Measurements from ENCODE around the gene EYA4. TPM values are rescaled to one million over a fixed set of nuclear protein-coding genes. Genes with fewer than 3 reads are reported as not detected.

Gene EYA4, protein sequence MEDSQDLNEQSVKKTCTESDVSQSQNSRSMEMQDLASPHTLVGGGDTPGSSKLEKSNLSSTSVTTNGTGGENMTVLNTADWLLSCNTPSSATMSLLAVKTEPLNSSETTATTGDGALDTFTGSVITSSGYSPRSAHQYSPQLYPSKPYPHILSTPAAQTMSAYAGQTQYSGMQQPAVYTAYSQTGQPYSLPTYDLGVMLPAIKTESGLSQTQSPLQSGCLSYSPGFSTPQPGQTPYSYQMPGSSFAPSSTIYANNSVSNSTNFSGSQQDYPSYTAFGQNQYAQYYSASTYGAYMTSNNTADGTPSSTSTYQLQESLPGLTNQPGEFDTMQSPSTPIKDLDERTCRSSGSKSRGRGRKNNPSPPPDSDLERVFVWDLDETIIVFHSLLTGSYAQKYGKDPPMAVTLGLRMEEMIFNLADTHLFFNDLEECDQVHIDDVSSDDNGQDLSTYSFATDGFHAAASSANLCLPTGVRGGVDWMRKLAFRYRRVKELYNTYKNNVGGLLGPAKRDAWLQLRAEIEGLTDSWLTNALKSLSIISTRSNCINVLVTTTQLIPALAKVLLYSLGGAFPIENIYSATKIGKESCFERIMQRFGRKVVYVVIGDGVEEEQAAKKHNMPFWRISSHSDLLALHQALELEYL
- total RNA-seq = 0.22 and 0.57 TPM in 2 replicates

DNA sequence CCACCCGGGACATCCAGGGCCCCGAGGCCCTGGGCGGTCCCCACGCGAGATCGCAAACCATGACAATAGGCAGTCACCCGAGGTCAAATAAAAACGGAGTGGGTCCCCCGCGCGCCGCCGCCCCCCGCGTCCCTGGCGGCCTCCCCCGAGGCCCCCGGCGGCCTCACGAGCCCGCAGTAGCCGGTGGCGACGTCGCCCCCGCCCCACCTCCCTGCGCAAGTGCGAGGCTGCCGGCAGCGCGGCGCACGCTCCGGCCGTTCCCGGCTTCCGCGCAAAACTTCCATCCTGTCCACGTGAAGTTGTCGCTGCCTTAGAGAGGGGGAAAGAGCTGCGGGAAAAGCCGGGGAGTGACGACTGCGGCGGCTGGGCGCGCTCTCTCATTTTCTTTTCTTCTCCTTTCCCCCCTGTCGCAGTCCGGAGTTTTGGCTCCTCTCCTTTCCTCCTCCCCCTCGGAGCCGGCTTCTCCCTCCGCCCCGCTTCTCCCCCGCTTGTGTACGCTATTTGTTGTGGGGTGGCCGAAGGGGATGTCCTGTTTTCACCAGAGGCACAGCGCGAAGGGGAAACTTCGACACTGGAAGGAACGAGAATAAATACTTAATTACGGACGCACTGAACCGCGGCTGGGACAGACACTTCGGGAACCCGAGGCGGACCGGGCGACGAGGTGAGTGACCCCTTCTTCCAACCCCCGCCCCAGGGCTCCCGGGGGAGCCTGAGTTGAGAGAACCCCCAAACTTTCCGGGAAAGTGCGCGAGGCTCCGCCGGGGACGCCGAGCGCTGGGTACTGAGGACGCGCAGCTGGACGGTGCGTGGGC, at the start of gene EYA4:
TSS of gene EYA4 (plus strand) at position 272 of the 815 bp plus-strand sequence. CDS start 33,424 bp downstream, outside the sequence.

